Caki2 (cell line): ENCODE results near the gene XPO6. TPM values are rescaled to one million over a fixed set of nuclear protein-coding genes. Genes with fewer than 3 reads are reported as not detected.
A peak's percentile ranks its signal among the peaks of the same experiment; 100 is the strongest.

Experiments
- DNase-seq: peaks from one replicate; pipeline ENCODE4 v3.0.0-alpha.2; 2015; ENCODE audit warnings: low read depth
- in situ Hi-C: cut with HindIII; loops from 2 replicates; pipeline ENCODE4 v1.10.0; 2016; ENCODE audit warnings: low sequenced_read_pairs, low pct_unique_long_range_greater_than_20kb, mixed read lengths
- total RNA-seq: library from RNA; depleted of rRNA; stranded (reverse); fragments of >200 nt; shearing (Covaris generic); gene quantifications from 2 replicates; pipeline ENCODE4 v1.2.3, GENCODE V29; 2014; ENCODE audit warnings: low replicate concordance

Gene XPO6
- total RNA-seq, 1 experiment from 2014 or later: 122 TPM

DNA sequence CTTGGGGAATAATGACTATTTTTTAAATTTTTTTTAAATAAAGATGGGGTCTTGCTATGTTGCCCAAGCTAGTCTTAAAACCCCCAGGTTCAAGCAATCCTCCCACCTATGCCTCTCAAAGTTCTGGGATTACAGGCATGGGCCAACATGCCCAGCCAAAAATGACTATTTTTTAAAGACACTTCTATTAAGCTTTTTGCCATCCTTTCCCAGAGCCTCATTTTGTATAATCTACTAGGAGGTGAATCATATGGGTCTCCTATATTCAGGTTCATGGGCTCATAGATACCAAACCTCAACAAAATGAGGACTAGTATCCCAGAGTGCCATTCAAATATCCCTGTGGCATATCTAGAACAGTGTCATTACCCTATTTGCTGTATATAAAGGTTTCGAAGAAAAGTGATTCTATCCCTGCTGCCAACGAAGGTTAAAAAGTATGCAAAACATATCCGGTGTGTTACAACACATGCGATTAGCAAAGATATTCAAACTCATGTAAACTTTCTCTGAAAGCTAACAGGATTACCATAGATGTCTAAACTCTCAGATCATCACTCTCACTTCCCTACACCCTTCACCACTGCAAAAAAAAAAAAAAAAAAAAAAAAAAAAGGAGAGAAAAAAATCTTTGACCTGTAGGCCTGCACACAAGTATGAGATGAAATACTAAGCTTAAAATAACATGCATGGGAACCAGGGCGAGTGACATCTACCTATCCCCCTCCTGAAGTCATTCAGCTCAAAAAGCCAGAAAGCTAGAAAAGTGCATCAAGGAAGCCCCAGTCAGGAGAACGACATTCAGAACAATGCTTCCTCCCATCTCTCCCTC is 23.5 kb downstream of the XPO6 start:
- in situ Hi-C loops: no loop called here
- DNase-seq: no peak

DNA sequence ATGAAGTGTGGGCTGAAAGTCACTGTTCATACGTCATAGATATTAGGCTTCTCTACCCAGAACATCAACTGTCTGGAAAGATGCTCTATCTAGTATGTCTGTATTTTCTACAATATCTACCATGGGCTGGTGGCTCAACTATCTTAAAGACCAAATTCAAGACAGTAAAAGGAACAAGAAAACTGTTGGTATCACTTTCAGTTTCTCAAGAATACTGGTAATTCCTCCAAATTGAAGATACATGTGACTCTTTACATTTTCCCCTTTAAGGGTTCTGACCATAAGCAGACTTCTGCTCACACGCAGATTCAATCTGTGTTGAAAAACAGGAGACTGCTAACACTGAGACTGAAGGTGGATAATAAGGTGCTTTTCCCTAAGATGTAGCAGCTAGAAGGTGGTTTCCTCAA is 24.2 kb downstream of the XPO6 start:
- in situ Hi-C loops: no loop called here
- no peak for DNase-seq

DNA sequence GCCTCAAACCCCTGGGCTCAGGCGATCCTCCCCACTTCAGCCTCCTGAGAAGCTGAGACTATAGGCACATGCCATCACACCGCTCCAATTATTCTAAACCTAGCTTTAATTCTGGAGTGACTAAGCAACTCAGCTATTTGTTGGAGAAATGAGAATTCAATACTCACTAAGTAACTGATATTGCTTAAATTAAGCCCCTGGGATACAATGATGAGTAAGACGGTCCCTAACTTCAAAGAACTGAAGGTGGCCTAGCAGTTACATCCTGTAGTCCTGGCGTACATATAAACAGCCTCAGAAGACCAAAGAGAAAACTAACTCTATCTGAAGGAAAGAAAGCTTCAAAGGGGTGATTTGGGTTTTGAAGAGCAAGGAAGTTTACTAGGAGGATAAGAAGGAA is 25.0 kb downstream of the XPO6 start:
- in situ Hi-C loops: no loop called here
- DNase-seq: no peak

DNA sequence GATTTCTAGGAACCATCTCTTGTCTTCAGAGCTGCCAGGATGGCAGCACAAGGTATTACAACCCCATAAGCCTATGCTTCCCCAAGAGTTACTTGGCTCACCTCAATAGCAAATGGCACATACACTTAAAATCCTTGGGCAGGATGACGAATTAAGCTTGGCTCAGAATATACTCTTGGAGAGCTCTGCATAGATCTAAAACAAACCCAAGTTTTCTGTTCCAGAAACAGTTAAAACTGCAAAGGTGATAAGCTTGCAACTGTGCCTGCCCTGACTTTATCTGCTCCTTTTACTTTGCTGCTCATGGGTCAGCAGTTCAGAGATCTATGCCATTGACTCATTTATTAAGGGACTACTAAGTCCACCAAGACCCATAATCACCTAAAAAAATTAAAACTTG is 26.1 kb downstream of the XPO6 start:
- in situ Hi-C loops: no loop called here
- DNase-seq: no peak

DNA sequence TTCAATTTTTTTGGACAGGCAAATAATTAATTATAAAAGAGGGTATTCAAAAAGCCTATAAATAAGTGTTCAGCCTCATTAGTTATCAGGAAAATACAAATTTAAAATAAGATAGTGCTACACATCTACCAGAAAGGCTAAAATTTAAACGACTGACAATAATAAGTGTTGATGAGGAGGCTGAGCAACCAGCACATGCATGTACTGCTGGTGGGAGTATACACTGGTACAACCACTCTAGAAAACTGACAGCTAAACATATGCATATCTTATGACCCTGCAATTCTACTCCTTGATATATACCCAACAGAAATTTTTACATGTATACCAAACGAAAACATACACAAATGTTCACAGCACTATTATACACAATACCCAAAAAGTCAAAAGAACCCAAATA is 27.1 kb downstream of the XPO6 start:
- in situ Hi-C loops: no loop called here

DNA sequence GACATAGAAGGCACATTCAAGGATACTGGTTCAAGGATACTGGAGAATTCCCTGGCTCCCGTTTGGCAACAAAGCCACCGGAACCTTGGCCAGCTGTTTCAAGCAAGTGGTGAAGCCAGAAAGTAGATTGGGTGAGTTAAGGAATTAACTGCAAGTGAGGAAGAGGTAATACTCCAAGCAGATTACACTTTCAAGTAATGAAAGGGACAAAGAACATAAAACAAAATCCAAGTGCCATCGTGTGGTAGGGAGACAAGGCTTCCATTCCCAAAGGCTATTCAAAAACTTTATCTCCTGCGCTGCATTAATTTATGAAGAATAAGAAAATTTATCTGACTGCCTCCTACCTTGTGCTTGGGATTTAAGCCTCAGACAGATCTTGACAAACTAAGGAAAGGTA is 27.8 kb downstream of the XPO6 start:
- in situ Hi-C loops: no loop called here
- no peak for DNase-seq

More for the DNA sequence above, 27.1 kb downstream of the XPO6 start:
- DNase-seq: no peak

DNA sequence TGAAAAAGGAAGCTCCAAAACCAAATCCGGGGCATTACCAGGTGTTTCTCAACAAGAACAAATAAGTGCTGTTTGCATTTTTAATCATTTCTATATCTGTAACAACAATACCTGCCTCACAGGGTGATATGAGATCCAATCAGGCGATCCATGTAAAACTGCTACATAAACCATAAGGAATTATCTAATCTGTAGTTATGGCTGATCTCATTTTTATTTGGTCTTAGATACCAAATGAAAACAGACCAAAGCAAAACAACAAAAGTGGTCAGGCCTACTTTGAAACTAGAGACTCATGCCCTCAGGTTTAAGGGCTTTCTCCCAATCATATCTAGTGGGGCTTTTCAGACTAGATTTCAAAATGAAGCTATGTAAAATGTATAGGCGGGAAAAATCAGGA is 28.3 kb downstream of the XPO6 start:
- in situ Hi-C loops: no loop called here
- DNase-seq: no peak

DNA sequence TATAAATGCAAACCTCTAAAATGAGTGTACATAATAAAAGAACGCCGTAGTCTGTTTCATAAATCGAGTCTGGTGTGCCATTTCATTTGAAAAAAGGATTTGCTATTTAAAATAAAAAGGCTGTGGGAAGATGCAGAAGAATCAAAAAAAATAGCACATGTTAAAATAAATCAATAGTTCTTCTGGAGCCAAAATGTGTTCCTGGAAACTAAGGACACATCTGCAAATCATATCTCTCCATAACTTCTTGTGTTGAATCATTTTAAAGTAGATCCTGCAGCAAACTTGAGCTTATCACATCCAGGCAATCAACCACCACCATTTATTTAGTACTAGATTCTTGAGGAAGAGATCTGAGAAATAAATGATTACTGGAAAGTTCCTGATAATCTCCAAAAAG is 29.0 kb downstream of the XPO6 start:
- in situ Hi-C loops: no loop called here
- no peak for DNase-seq

DNA sequence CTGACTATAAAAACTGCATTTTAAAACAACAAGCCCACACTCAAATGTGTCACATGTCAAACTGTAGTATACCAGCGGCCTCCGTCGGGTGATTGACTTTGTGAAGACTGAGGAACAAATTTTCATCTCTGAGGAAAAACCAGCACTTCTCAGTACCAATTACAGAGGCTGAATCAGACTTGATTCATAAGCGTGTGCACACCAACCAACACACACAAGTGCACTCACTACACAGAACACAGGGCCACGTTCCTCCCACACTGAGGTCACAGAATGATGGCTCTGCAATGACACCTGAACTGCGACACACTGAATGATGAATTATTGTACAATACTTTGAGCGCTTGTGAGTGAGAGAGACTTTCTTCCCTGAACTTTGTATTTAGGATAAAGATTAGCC is 29.6 kb downstream of the XPO6 start:
- in situ Hi-C loops: no loop called here
- no peak for DNase-seq

DNA sequence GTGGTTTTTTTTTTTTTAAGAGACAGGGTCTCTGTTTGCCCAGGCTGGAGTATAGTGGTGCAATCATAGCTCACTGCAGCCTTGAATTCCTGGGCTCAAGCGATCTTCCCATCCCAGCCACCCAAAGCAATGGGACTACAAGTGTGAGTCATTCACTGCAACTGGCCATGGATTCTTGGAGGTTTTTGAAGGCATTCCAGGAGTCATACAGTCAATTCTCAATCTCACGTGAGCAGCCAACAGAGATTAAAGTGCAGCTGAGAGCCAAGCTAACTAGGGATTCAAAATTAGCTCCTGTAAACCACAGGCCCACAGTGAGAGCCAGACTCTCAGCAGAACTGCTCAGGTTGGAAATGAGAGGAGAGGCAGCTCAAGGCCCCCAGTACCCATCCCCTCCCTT is 30.2 kb downstream of the XPO6 start:
- DNase-seq: peak; percentile 74
- in situ Hi-C loops: no loop called here

DNA sequence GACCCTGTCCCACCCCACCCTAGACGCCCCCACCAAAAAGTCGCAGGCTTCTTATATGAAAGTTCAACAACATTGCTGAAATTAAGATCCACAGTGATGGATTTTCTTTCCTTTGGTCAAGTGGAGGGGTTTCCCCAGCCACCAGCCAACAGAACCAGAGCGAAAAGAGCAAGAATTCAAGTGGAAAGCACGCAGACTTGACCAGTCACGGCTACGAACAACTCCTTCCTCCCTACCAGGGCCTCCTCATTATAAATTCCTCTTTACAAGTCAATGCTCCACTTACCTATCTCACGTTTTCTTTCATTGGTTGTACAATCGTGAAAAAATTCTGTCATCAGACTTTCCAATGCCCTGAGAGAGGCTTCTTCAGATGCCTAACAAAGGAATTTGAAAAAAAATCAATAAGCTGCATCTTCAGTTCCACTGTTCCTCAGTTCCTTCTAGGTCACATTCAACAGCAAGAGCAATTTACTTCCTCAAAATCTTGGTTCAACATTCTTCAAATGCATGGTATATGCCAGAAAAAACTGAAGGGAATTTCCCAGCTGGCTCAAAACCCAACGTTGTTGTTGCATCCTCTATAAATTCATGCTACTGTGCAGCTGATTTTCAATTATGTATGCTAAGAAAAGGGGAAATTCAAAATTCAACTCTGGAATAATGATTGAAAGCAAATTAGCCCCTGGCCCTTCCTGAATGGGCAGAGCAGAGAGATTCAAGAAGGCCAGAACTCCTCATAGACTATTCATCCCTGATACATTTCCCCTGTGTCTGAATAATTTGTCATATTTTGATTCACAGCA is 30.9 kb downstream of the XPO6 start:
- in situ Hi-C loops: no loop called here

DNA sequence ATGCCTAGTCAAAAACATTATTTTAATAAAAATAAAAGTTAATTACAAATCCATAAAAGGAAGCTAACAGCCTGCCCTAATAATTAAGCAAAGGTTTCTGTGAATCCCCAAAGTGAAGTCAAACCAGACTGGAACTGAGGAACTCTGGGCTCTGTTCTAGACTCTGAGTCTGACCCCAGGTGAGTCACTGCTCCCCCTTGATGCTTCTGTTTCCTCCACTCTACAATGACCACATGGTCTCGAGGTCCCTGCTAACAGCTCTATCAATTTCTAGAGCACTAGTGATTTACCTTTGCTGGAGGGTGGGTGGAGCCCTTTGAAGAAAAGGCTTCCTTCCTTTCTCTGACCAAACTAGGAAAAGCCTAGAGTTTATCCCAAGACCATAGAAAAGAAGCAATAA is 32.4 kb downstream of the XPO6 start:
- in situ Hi-C loops: no loop called here
- DNase-seq: no peak

More for the DNA sequence above, 30.9 kb downstream of the XPO6 start:
- peak; percentile 66 for DNase-seq

DNA sequence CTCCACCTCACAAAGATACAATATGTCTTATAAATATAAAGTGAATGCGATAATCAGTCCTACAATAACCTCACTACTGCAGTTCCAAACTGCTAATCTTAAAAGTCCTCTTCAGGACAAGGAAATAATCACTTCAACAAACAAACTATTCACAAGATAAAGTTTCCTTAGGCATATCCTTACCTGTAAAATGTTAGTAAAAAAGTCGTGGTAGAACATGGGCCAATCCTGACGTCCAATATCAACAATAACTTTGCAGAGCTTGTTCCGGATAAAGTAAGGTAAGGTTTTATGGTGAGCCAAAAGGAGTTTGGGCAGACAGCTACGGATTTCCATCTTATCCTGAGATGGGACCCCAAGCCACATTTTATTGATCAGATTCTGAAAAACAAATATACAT is 36.0 kb downstream of the XPO6 start:
- in situ Hi-C loops: no loop called here
- no peak for DNase-seq

DNA sequence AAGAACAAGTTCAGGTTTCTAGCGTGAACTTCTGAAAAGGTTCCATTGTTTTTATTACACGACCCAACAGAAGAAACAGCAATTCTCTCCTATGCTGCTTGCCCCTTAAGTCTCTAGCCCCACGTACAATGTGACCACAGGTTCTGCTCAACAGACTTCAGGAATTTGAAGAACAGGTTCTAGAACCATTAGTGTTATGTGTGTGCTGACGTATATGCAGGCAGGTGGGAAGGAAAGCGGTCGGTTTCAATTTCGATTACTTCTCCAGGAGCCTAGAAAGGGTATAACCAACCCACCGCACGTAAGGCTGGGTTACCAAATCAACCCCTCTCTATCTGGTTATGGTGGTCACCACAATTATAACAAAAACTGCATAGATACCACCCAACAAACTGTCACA is 39.4 kb downstream of the XPO6 start:
- in situ Hi-C loops: no loop called here
- no peak for DNase-seq

DNA sequence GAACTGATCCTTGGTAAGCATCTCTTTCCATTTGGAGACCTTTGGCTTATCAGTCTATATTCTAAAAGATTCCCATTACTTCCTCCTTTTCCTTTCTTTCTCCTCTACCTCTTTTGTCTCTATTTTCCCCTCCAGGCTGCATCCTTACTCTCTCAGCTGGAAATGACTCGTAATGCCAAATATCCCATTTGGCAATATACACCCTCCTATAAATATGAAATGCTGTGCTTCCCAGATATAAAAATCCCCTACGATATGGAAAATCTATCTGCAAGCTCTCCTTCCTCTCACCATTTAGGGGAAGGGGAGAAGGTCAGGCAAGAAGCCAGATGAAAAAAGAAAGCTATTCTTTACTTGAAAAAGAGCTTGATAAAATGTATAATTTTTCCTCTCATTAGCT is 39.9 kb downstream of the XPO6 start:
- in situ Hi-C loops: no loop called here
- no peak for DNase-seq

DNA sequence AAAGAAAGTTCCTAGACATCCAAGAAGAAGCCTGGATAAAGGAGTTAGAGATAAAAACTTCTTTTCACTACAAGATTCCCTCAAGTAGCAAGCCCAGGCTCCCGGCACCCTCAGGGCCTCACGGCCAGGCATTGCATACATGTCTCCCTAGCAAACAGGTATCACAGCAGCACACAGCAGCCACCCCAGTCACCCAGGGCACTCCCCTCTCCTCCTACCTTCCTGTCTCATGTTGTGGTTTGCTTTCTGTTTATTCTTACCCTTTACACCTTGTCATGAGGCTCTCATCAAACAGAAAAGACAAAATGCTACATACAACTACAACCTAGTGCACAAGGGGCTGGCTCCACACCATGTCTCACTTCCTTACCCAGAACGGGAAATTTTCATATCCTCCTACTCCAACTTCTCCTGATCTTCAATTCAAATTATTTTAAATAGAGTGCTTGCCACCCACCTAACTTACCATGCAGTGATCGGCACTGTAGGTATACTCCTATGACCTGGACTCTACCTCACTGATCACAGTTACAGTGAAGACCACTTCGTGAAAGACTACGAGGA is 42.7 kb downstream of the XPO6 start:
- DNase-seq: no peak
- in situ Hi-C loops: no loop called here

DNA sequence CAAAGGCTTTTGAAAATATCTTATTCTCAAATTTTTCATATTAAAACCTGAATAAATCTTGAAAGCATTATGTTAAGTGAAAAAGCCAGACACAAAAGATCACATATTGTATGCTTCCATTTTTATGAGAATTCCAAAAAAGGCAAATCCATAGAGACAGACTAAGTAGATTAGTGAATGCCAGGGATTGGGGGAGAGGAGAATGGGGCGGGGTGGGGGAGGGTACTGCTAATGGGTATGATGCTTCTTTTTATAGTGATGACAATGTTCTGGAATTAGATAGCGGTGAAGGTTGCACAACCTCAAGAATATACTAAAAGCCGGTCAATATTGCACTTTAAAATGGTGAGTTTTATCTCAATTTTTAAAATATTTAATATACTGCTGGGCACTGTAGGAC is 44.0 kb downstream of the XPO6 start:
- no peak for DNase-seq
- in situ Hi-C loops: no loop called here

DNA sequence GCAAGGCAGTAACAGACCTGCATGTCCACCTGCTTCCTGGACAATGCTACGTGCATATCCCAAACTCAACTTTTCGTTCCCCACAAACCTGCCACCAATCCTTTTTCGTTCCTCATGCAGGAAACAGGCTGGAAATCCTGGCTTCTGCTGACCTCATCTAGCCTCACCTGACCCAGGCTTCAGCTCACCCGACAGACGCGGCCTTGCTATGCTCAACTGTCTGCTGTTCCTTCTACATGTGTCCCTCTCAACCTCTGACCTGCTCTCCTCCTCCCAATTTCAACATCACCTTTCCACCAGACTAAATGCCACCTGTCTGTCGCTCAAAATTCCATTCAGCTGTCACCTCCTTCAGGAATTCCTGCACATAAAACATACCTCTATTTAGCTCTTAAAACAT is 44.5 kb downstream of the XPO6 start:
- in situ Hi-C loops: no loop called here
- DNase-seq: no peak
